ENCODE measurements around the gene C22orf42.

Gene C22orf42

GRCh38 chr22:32132783-32133182, 26.3 kb downstream of the C22orf42 start:
- DNase-seq, result no peak

- no peak for DNase-seq
Observed at GRCh38 chr22:32132126-32132525, 27.0 kb downstream of the C22orf42 start.

GRCh38 chr22:32130464-32130863, 28.6 kb downstream of the C22orf42 start:
- DNase-seq, result no peak

GRCh38 chr22:32127904-32128303, 31.2 kb downstream of the C22orf42 start:
- no peak for DNase-seq

- no peak for DNase-seq
Observed at GRCh38 chr22:32123657-32124056, 35.4 kb downstream of the C22orf42 start.

GRCh38 chr22:32122899-32123298, 36.2 kb downstream of the C22orf42 start:
- no peak for DNase-seq

GRCh38 chr22:32120603-32121002, 38.5 kb downstream of the C22orf42 start:
- DNase-seq, result no peak

GRCh38 chr22:32119568-32120235, 39.4 kb downstream of the C22orf42 start:
- DNase-seq, result no peak

GRCh38 chr22:32112380-32112779, 46.7 kb downstream of the C22orf42 start:
- no peak for DNase-seq

- no peak for DNase-seq
Observed at GRCh38 chr22:32106930-32107329, 52.2 kb downstream of the C22orf42 start.

- DNase-seq, result no peak
Observed at GRCh38 chr22:32103658-32104315, 55.3 kb downstream of the C22orf42 start.

GRCh38 chr22:32100711-32101110, 58.4 kb downstream of the C22orf42 start:
- DNase-seq, result no peak

Data from CD4-positive, alpha-beta T cell treated with Interleukin-17A for 4 hours (primary cell).